ENCODE results near the gene FRS3. TPM values are rescaled to one million over a fixed set of nuclear protein-coding genes. Genes with fewer than 3 reads are reported as not detected.

The FRS3 gene
- total and polyA plus RNA-seq, 2 of the 13 experiments (the other 11 are each of a cell fraction or from before 2014, with no cell fraction given), result 3.0 to 7.4 TPM

- TF ChIP-seq FOXP4 (CRISPR knock-in tag; IDR thresholded peaks at IDR 0.05) (no peak), SATB2 (CRISPR knock-in tag; IDR thresholded peaks at IDR 0.05) (no peak), CBFB (CRISPR knock-in tag; IDR thresholded peaks at IDR 0.05) (no peak), ZNF746 (CRISPR knock-in tag; IDR thresholded peaks at IDR 0.05) (no peak), ZFP1 (CRISPR knock-in tag; IDR thresholded peaks at IDR 0.05) (no peak), ZNF720 (CRISPR knock-in tag; IDR thresholded peaks at IDR 0.05) (no peak), UBTF (CRISPR knock-in tag; IDR thresholded peaks at IDR 0.05) (peak; percentile 35; the same call in 1 of the 2 replicates), ZNF777 (CRISPR knock-in tag; IDR thresholded peaks at IDR 0.05) (peak; percentile 79; the same call in 1 of the 2 replicates), HIC2 (CRISPR knock-in tag; IDR thresholded peaks at IDR 0.05; ENCODE audit: low read depth) (0 out of 2 replicates have a peak, but pooled peaks have one; percentile 49), ZNF251 (CRISPR knock-in tag; IDR thresholded peaks at IDR 0.05) (no peak), ELF3 (CRISPR knock-in tag; IDR thresholded peaks at IDR 0.05) (peak; percentile 41; the same call in 1 of the 2 replicates), RAD21 (CRISPR knock-in tag; IDR thresholded peaks at IDR 0.05) (0 out of 2 replicates have a peak, but pooled peaks have one; percentile 16), GTF3A (CRISPR knock-in tag; conservative IDR thresholded peaks at IDR 0.05) (no peak), WIZ (CRISPR knock-in tag; IDR thresholded peaks at IDR 0.05) (no peak), PITX1 (CRISPR knock-in tag; IDR thresholded peaks at IDR 0.05) (0 out of 2 replicates have a peak, but pooled peaks have one; percentile 32), ZNF687 (CRISPR knock-in tag; IDR thresholded peaks at IDR 0.05) (peak; percentile 60), NR2C2 (CRISPR knock-in tag; IDR thresholded peaks at IDR 0.05; ENCODE audit: borderline replicate concordance) (no peak), NRL (CRISPR knock-in tag; IDR thresholded peaks at IDR 0.05; ENCODE audit: borderline replicate concordance) (0 out of 2 replicates have a peak, but pooled peaks have one; percentile 48), ZNF10 (CRISPR knock-in tag; IDR thresholded peaks at IDR 0.05; ENCODE audit: borderline replicate concordance, low read depth) (no peak), CCDC6 (CRISPR knock-in tag; IDR thresholded peaks at IDR 0.05) (peak; percentile 55; the same call in 1 of the 2 replicates), TCF7 (IDR thresholded peaks at IDR 0.05; ENCODE audit: low read depth) (peak; percentile 58; the same call in 1 of the 2 replicates), ZNF891 (CRISPR knock-in tag; IDR thresholded peaks at IDR 0.05) (0 out of 2 replicates have a peak, but pooled peaks have one; percentile 50)
These were observed 23.3 kb downstream of the FRS3 start (continued) for GRCh38 chr6:41756354-41756753.
